GM13976 (cell line): Measurements from ENCODE around the gene USP34.

ENCODE experiments used
- DNase-seq: peaks from one replicate; pipeline ENCODE4 v3.0.0; 2012; ENCODE audit warnings: low spot score
- CTCF ChIP-seq: IDR thresholded peaks from 2 replicates; pipeline ENCODE4 v1.5.1; 2012; ENCODE audit warnings: borderline replicate concordance, mild to moderate bottlenecking; ENCODE audit not compliant: insufficient read depth; ENCODE audit errors: extremely low read depth, missing control alignments, control extremely low read depth
- in situ Hi-C: fragments of 300-500 bp; cut with MboI; formaldehyde crosslinking; loops from one replicate; pipeline ENCODE4 v1.12.0; 2022; ENCODE audit warnings: low sequenced_read_pairs, mixed read lengths, inconsistent platforms; ENCODE audit not compliant: unreplicated experiment

USP34 gene

GRCh38 chr2:61229936-61230335, 241.0 kb downstream of the USP34 start:
- no peak for TF ChIP-seq CTCF
- in situ Hi-C loops: no loop called here
- DNase-seq: no peak

GRCh38 chr2:61222567-61222966, 248.3 kb downstream of the USP34 start:
- in situ Hi-C loops: no loop called here
- TF ChIP-seq CTCF: no peak
- no peak for DNase-seq

GRCh38 chr2:61221819-61222218, 249.1 kb downstream of the USP34 start:
- DNase-seq: no peak
- in situ Hi-C loops: no loop called here
- TF ChIP-seq CTCF: no peak

- no peak for TF ChIP-seq CTCF
- DNase-seq: no peak
- in situ Hi-C loops: no loop called here
These were observed 250.1 kb downstream of the USP34 start for GRCh38 chr2:61220768-61221167.

GRCh38 chr2:61218817-61219170, 252.1 kb downstream of the USP34 start:
- in situ Hi-C loops: no loop called here
- DNase-seq: no peak
- TF ChIP-seq CTCF: no peak

GRCh38 chr2:61218076-61218816, 252.6 kb downstream of the USP34 start:
- in situ Hi-C loops: no loop called here
- DNase-seq: no peak
- no peak for TF ChIP-seq CTCF
